ENCODE measurements around the gene XKR7. TPM values are rescaled to one million over a fixed set of nuclear protein-coding genes. Genes with fewer than 3 reads are reported as not detected.

The XKR7 gene
- total and polyA plus RNA-seq, 10 donors: 0.02 to 0.21 (median 0.08) TPM; not detected in 2

DNA sequence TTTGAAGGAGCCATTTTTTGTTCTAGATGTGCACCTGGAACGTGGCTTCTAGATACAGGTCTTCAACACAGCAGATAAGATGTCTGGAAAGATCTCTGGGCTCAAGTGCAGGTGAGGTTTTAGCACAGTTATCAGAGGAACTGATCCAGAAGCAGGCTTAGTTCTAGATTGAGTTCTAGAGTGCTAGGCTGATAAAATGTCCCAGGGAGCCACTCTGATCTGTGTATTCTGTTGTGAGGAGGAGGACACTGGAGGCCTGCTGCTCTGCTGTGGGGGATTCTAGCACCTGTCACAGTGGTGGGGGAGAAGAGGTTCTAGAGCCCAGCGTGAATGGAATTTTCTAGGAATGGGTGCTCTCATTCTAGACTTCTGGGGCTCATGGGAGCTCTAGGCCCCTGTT lies 30.3 kb downstream of the XKR7 start:
- Histone ChIP-seq H3K27me3 (replicated peaks in 1 of 7) (peaks cover 0 to 40% (median 22%) of the 10 kb centered on the region in 7 donors), H3K27ac (no peak overlapping the region), H3K4me3 (no peak overlapping the region), H3K36me3 (no peaks in the 10 kb centered on the region), H3K4me1 (peaks cover 0 to 11% (median 6%) of the 10 kb centered on the region in 6 donors), H3K9me3 (no peaks in the 10 kb centered on the region)
- WGBS, 5 donors: 38 to 88% (median 70%) methylated on average over 1 to 2 of the region's 2 CpGs
- TF ChIP-seq POLR2AphosphoS5 (IDR thresholded peaks at IDR 0.05): no peak
- TF ChIP-seq POLR2A (IDR thresholded peaks at IDR 0.05): no peak
- TF ChIP-seq, protein P1, sequence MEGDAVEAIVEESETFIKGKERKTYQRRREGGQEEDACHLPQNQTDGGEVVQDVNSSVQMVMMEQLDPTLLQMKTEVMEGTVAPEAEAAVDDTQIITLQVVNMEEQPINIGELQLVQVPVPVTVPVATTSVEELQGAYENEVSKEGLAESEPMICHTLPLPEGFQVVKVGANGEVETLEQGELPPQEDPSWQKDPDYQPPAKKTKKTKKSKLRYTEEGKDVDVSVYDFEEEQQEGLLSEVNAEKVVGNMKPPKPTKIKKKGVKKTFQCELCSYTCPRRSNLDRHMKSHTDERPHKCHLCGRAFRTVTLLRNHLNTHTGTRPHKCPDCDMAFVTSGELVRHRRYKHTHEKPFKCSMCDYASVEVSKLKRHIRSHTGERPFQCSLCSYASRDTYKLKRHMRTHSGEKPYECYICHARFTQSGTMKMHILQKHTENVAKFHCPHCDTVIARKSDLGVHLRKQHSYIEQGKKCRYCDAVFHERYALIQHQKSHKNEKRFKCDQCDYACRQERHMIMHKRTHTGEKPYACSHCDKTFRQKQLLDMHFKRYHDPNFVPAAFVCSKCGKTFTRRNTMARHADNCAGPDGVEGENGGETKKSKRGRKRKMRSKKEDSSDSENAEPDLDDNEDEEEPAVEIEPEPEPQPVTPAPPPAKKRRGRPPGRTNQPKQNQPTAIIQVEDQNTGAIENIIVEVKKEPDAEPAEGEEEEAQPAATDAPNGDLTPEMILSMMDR (IDR thresholded peaks at IDR 0.05 in 8 of 11, conservative IDR thresholded peaks at IDR 0.05 in 3 of 11): no peak
- intact Hi-C loops (cut with DNase I; ENCODE audit: low total_unique reads): no loop called here
- DNase-seq: no peak

DNA sequence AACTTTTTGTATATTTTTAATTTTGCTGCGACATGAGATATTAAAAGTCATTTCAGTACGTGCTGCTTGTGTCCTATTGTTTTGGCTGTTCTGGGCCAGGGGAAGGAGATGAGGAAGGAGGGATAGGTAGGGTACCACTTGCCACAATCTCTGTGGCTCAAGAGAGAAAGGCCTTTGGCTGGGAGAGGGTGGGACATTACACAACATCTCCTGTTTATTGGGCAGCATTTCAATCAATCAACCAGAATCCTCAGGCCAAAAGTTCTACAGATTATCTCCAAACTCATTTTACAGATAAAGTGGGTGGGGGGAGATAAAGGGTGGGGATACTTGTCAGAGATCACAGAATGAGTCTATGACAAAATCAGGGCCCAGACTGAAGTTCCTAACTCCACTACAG lies 35.4 kb downstream of the XKR7 start:
- TF ChIP-seq POLR2A (IDR thresholded peaks at IDR 0.05) (no peak), POLR2AphosphoS5 (IDR thresholded peaks at IDR 0.05) (no peak)
- TF ChIP-seq, protein P1 (IDR thresholded peaks at IDR 0.05 in 8 of 11, conservative IDR thresholded peaks at IDR 0.05 in 3 of 11): no peak
- Histone ChIP-seq H3K27me3 (replicated peaks in 1 of 7) (no peaks in the 10 kb centered on the region), H3K4me1 (peaks cover 0 to 19% (median 14%) of the 10 kb centered on the region in 6 donors), H3K36me3 (no peaks in the 10 kb centered on the region), H3K4me3 (no peak overlapping the region), H3K9me3 (no peaks in the 10 kb centered on the region), H3K27ac (peak overlapping the region in 4 of 8 donors; percentile 13 to 36 (median 16))
- DNase-seq: no peak
- WGBS, 5 donors: 65 to 89% (median 72%) methylated on average over 2 of the region's 2 CpGs
- intact Hi-C loops (cut with DNase I; ENCODE audit: low total_unique reads): no loop called here

DNA sequence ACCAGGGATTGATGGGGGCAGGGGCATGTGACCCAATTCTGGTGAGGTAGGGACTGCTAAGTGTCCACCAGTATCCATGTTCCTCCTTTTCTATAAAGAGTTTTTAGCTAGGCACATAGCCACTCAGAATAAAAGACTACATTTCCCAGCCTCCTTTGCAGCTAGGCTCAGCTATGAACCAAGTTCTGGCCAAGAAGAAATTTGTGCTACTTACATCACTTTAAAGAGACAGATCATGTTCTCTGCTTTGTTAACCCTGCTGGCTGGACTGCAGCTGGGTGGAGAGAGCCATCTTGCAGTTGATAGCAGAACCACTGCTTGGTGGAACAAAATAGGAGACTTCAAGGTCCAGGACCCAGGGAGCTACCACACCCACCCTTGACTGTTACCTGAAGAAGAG lies 37.0 kb downstream of the XKR7 start:
- Histone ChIP-seq H3K36me3 (no peaks in the 10 kb centered on the region), H3K4me3 (no peak overlapping the region), H3K27me3 (replicated peaks in 1 of 7) (peaks cover 0 to 7% (median 0%) of the 10 kb centered on the region in 7 donors), H3K9me3 (no peaks in the 10 kb centered on the region), H3K27ac (peak overlapping the region in 4 of 8 donors; percentile 82 to 87 (median 86)), H3K4me1 (peaks cover 2 to 31% (median 20%) of the 10 kb centered on the region in 6 donors)
- intact Hi-C loops (cut with DNase I; ENCODE audit: low total_unique reads): no loop called here
- peak; percentile 4 for DNase-seq
- TF ChIP-seq, protein P1 (IDR thresholded peaks at IDR 0.05 in 8 of 11, conservative IDR thresholded peaks at IDR 0.05 in 3 of 11): no peak
- TF ChIP-seq POLR2AphosphoS5 (IDR thresholded peaks at IDR 0.05) (no peak), POLR2A (IDR thresholded peaks at IDR 0.05) (no peak)

DNA sequence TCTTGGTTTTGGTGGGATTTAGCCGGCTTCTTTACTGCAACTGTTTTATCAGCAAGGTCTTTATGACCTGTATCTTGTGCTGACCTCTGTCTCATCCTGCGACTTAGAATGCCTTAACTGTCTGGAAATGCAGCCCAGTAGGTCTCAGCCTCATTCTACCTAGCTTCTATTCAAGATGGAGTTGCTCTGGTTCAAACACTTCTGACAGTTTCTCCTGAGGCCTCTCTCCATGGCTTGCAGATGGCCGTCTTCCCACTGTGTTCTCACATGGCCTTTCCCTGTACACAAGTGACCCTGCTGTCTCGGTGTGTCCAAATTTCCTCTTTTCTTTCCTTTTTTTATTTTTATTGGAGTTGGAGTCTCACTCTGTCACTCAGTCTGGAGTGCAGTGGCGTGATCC lies 38.1 kb downstream of the XKR7 start:
- 71 to 82% (median 78%) methylated on average over 5 of the region's 5 CpGs for WGBS, 5 donors
- H3K27ac ChIP-seq: peak overlapping the region in 5 of 8 donors; percentile 78 to 87 (median 85)
- TF ChIP-seq, protein P1 (IDR thresholded peaks at IDR 0.05 in 8 of 11, conservative IDR thresholded peaks at IDR 0.05 in 3 of 11): no peak
- TF ChIP-seq POLR2AphosphoS5 (IDR thresholded peaks at IDR 0.05) (no peak), POLR2A (IDR thresholded peaks at IDR 0.05) (no peak)

More for the DNA sequence above, 38.1 kb downstream of the XKR7 start:
- Histone ChIP-seq H3K27me3 (replicated peaks in 1 of 7) (peaks cover 0 to 18% (median 0%) of the 10 kb centered on the region in 7 donors), H3K4me3 (no peak overlapping the region), H3K4me1 (peaks cover 2 to 31% (median 20%) of the 10 kb centered on the region in 6 donors), H3K9me3 (no peaks in the 10 kb centered on the region), H3K36me3 (no peaks in the 10 kb centered on the region)
- intact Hi-C loops (cut with DNase I; ENCODE audit: low total_unique reads): no loop called here
- no peak for DNase-seq

Measured in spleen (tissue), 11 donors.